Pancreas (tissue), 10 donors: Measurements from ENCODE around the gene DDX56. TPM values are rescaled to one million over a fixed set of nuclear protein-coding genes. Genes with fewer than 3 reads are reported as not detected.

Experiments used
- ATAC-seq, 4 donors: fragments of 200-7000 bp; cut with Tn5 transposase; one replicate each; pipeline versions ENCODE4 v1.8.0 to v1.9.1; 2020; ENCODE audit warnings: mild to moderate bottlenecking in 4 of 4, moderate library complexity in 4 of 4
- DNase-seq, 6 donors: peaks; one replicate each; pipeline ENCODE4 v3.0.0-alpha.2; 2020
- FAIRE-seq: peaks from 2 replicates; lab custom pipeline; 2012; peaks lifted over from hg19 to GRCh38; lab: Jason Lieb, UNC
- H3K27ac ChIP-seq, 4 donors: fragments of 200-600 bp; sonication (generic); 1 replicate in 3 of 4; 2 replicates in 1 of 4; pipeline versions ENCODE4 v1.5.0 to v1.8.0; 2020
- H3K27me3 ChIP-seq, 4 donors: fragments of 200-600 bp; one replicate each; pipeline ENCODE4 v1.8.0; 2021
- H3K36me3 ChIP-seq, 3 donors: fragments of 200-600 bp; sonication (generic) in 1 of 3; one replicate each; pipeline versions ENCODE4 v1.5.0 to v1.8.0; 2020 to 2021
- H3K4me1 ChIP-seq, 3 donors: fragments of 200-600 bp; one replicate each; pipeline ENCODE4 v1.8.0; 2021
- H3K4me3 ChIP-seq, 4 donors: fragments of 200-600 bp; sonication (generic) in 2 of 4; one replicate each; pipeline versions ENCODE4 v1.5.0 to v1.8.0; 2020 to 2021
- H3K9me3 ChIP-seq, 4 donors: fragments of 200-600 bp; one replicate each; pipeline ENCODE4 v1.8.0; 2021
- CTCF ChIP-seq, 4 donors: fragments of 200-600 bp; sonication (generic) in 3 of 4; IDR thresholded peaks; one replicate each; pipeline versions ENCODE4 v1.5.0 to v1.8.0; 2021; ENCODE audit warnings: antibody characterized with exemption in 4 of 4
- WGBS, 2 donors: extraction: QIAGEN DNeasy Blood & Tissue Kit; methylation state at CpG; one replicate each; pipeline ENCODE4 v1.1.7; 2013; 5-methylcytosine and 5-hydroxymethylcytosine counted together
- intact Hi-C, 3 donors: fragments of 100-400 bp; cut with DNase I; formaldehyde crosslinking; loops; one replicate each; pipeline versions ENCODE4 v1.11.1 to v1.14.2; 2022
- polyA plus RNA-seq, 2 donors: library from polyadenylated mRNA; stranded (reverse); fragments of 200-250 nt; gene quantifications; one replicate each; pipeline ENCODE4 v1.2.3, GENCODE V29; 2013
- total RNA-seq, 6 donors: library from RNA; stranded (reverse); fragmentation: NEBNext Ultra II Directional in 4 of 6; extraction: Animal tissue kit (Norgen Biotek cat#: 25700) in 4 of 6; gene quantifications; one replicate each; pipeline versions ENCODE4 v1.2.1 to v1.2.4, GENCODE V29; 2021 to 2023
- donor health status: healthy with polysubstance abuse.
- donor health status: DM: no; HTN: no; CAD: no; lungs with moderate emphysema.
- donor health status: DM: no; HTN: no; CAD: no.
- donor health status: control.
- donor health status: control.
- donor health status: Bipolar disorder and iron deficiency.
- donor health status: DM: yes; HTN: yes; CAD: no.
- donor health status: DM: no; HTN: no; CAD: no.
- donor health status: DM: no; HTN: no; CAD: no.
- donor health status: DM: yes; HTN: yes; CAD: no.

The DDX56 gene
- total and polyA plus RNA-seq, 8 donors, result 23.0 to 114 (median 30.4) TPM

- Histone ChIP-seq H3K4me1 (no peaks in the 10 kb centered on the region), H3K27ac (no peak overlapping the region), H3K4me3 (no peak overlapping the region), H3K27me3 (no peaks in the 10 kb centered on the region), H3K9me3 (no peaks in the 10 kb centered on the region), H3K36me3 (no peaks in the 10 kb centered on the region)
- WGBS, 2 donors, result 77 to 82% methylated on average over 5 of the region's 5 CpGs
- FAIRE-seq (no peak), DNase-seq (no peak), ATAC-seq (no peak)
- intact Hi-C loops, result no loop called here
- TF ChIP-seq CTCF (IDR thresholded peaks at IDR 0.05), result no peak
Observed at GRCh38 chr7:44540592-44541027, 33.1 kb downstream of the DDX56 start.

- Histone ChIP-seq H3K4me1 (no peaks in the 10 kb centered on the region), H3K4me3 (no peak overlapping the region), H3K36me3 (no peaks in the 10 kb centered on the region), H3K27ac (no peak overlapping the region), H3K9me3 (no peaks in the 10 kb centered on the region), H3K27me3 (no peaks in the 10 kb centered on the region)
- ATAC-seq (no peak), FAIRE-seq (no peak), DNase-seq (peak in 1 of 6 donors; percentile 41)
- TF ChIP-seq CTCF (IDR thresholded peaks at IDR 0.05), result no peak
- 80 to 89% methylated on average over 26 to 27 of the region's 27 CpGs for WGBS, 2 donors
- intact Hi-C loops, result no loop called here
Observed at GRCh38 chr7:44539669-44540506, 33.8 kb downstream of the DDX56 start.

GRCh38 chr7:44538798-44539668 lies 34.7 kb downstream of the DDX56 start:
- intact Hi-C loops, result no loop called here
- no peak overlapping the region for H3K27ac ChIP-seq
- FAIRE-seq, result no peak
- H3K27me3 ChIP-seq, result no peaks in the 10 kb centered on the region
- no peak for ATAC-seq
- no peak for TF ChIP-seq CTCF (IDR thresholded peaks at IDR 0.05)
- H3K9me3 ChIP-seq, result no peaks in the 10 kb centered on the region
- WGBS, 2 donors, result 81 to 90% methylated on average over 32 of the region's 32 CpGs
- H3K4me1 ChIP-seq, result no peaks in the 10 kb centered on the region
- H3K36me3 ChIP-seq, result no peaks in the 10 kb centered on the region
- DNase-seq, result peak in 1 of 6 donors; percentile 48
- no peak overlapping the region for H3K4me3 ChIP-seq

- intact Hi-C loops, result no loop called here
- Histone ChIP-seq H3K4me1 (no peaks in the 10 kb centered on the region), H3K27ac (no peak overlapping the region), H3K9me3 (no peaks in the 10 kb centered on the region), H3K4me3 (no peak overlapping the region), H3K36me3 (no peaks in the 10 kb centered on the region), H3K27me3 (no peaks in the 10 kb centered on the region)
- TF ChIP-seq CTCF (IDR thresholded peaks at IDR 0.05), result no peak
- 72 to 74% methylated on average over 17 of the region's 17 CpGs for WGBS, 2 donors
- ATAC-seq (no peak), FAIRE-seq (no peak), DNase-seq (peak in 1 of 6 donors; percentile 48)
Observed at GRCh38 chr7:44538093-44538797, 35.5 kb downstream of the DDX56 start.
